ENCODE measurements around the gene SLC6A3. TPM values are rescaled to one million over a fixed set of nuclear protein-coding genes. Genes with fewer than 3 reads are reported as not detected.

Gene SLC6A3
- total RNA-seq, 2 donors from 2014 or later: not detected

DNA sequence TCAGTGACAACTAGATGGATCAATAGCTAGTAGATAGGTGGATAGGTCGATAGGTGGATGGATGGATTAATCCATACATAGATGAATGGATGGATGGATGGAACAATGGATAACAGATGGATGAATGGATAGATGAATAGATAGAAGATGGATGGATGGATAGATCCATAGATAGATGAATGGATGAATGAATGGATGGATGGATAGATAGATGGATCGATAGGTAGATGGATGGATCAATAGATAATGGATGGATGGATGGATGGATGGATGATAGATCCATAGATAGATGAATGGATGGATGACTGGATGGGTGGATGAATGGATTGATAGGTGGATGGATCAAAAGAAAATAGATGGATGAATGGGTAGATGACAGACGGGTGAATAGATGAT is 5.1 kb downstream of the SLC6A3 start:
- Histone ChIP-seq H3K27me3 (peaks cover 22% of the 10 kb centered on the region), H3K4me1 (no peaks in the 10 kb centered on the region), H3K9ac (ENCODE audit: low read depth in 2 of 2, low read length in 2 of 2) (no peak overlapping the region), H3K36me3 (no peaks in the 10 kb centered on the region), H3K27ac (no peak overlapping the region), H3K4me3 (no peak overlapping the region), H3K9me3 (no peaks in the 10 kb centered on the region)
- no peak for DNase-seq
- TF ChIP-seq, protein P1, sequence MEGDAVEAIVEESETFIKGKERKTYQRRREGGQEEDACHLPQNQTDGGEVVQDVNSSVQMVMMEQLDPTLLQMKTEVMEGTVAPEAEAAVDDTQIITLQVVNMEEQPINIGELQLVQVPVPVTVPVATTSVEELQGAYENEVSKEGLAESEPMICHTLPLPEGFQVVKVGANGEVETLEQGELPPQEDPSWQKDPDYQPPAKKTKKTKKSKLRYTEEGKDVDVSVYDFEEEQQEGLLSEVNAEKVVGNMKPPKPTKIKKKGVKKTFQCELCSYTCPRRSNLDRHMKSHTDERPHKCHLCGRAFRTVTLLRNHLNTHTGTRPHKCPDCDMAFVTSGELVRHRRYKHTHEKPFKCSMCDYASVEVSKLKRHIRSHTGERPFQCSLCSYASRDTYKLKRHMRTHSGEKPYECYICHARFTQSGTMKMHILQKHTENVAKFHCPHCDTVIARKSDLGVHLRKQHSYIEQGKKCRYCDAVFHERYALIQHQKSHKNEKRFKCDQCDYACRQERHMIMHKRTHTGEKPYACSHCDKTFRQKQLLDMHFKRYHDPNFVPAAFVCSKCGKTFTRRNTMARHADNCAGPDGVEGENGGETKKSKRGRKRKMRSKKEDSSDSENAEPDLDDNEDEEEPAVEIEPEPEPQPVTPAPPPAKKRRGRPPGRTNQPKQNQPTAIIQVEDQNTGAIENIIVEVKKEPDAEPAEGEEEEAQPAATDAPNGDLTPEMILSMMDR (IDR thresholded peaks at IDR 0.05): no peak
- intact Hi-C loops (cut with DNase I): no loop called here

DNA sequence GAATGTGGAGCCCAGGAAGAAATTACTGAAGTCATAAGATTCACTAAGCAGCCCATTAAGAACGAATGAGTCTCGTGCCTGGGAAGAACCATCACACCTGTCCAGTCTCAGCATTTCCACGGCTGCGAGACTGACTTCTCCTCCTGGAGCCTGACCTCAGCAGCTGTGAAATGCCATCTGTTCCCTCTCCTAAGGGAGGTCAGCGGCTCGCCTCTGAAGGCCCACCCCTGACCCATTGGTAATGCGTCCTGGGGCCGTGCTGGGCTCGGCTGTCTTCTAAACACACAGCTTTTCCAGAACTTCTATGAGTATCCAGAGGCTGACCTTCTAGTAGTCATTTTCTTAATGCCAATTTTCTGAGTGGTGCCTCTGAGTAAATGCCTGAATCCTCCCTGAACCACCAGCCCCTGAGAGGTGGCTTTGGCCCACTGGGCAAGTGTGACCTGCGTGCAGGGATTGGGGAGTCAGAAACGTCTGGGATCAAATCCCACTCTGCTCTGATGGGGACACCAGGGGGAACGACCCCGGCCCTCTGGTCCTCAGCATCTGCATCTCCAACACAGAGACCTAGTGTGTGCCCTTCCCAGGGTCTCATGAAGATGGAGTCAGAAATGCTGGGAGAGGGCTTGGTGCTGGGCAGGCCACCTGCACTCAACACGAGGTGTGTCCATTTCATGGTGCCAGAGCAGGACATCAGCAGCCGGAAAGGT is 5.7 kb downstream of the SLC6A3 start:
- H3K9ac ChIP-seq (ENCODE audit: low read depth in 2 of 2, low read length in 2 of 2): no peak overlapping the region
- DNase-seq: no peak
- peaks cover 17% of the 10 kb centered on the region for H3K27me3 ChIP-seq

DNA sequence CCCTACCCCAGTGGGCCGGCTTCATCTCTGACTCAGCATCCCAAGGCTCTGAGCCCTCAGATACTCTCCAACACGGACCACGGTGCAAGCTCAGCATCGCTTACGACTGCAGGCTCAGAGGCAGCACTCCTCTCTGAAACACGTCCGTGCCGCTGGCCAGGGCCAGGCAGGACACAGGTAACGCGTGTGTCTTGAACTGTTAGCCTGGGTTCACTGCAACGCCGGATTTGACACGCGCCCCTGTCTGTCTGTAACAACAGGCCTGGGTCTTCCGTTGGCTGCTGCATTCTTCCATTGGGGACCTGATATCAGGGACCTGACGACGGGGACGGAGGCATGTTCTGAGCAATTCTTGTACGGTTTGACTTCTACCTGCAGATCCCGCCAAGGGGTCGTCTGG is 6.4 kb downstream of the SLC6A3 start:
- Histone ChIP-seq H3K36me3 (no peaks in the 10 kb centered on the region), H3K27me3 (peaks cover 10% of the 10 kb centered on the region), H3K4me1 (no peaks in the 10 kb centered on the region), H3K9ac (ENCODE audit: low read depth in 2 of 2, low read length in 2 of 2) (no peak overlapping the region), H3K27ac (no peak overlapping the region), H3K9me3 (no peaks in the 10 kb centered on the region), H3K4me3 (no peak overlapping the region)
- intact Hi-C loops (cut with DNase I): no loop called here
- TF ChIP-seq, protein P1 (IDR thresholded peaks at IDR 0.05): no peak
- no peak for DNase-seq

More for the DNA sequence above, 5.7 kb downstream of the SLC6A3 start:
- H3K4me1 ChIP-seq: no peaks in the 10 kb centered on the region
- intact Hi-C loops (cut with DNase I): no loop called here
- no peaks in the 10 kb centered on the region for H3K9me3 ChIP-seq
- H3K4me3 ChIP-seq: no peak overlapping the region
- no peak overlapping the region for H3K27ac ChIP-seq
- H3K36me3 ChIP-seq: no peaks in the 10 kb centered on the region
- TF ChIP-seq, protein P1 (IDR thresholded peaks at IDR 0.05): no peak

DNA sequence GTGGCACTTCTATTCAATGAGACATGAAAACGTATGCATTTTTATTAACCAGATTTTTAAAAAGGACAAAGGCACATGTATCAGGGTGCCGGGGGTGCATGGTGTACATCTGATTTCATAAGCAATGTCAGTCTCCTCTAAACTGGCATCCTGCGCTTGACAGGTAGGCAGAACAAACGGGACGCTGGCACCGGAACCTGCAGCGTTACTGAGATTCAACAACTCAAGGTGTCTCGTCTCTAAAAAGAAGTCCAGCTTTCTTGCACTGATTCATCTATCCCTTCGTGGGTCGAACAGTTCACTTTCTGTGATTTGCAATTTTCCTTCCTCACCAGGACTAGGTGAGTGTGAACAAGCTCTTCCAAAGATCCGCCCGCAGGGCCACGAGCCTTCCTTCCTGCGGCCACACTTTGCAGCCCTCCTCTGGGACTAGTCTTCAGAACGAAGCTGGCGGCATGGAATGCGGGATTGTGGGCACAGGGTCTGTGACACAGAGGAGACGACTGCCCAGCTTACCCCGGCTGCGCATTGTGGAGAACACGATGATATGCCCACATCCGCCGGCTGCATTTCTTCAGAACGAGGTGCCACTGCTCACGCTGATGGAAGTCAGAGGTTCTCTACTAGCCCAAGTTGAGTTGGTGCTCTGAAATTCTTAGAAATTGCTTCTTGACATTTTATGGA is 7.2 kb downstream of the SLC6A3 start:
- TF ChIP-seq, protein P1 (IDR thresholded peaks at IDR 0.05): no peak
- H3K4me3 ChIP-seq: no peak overlapping the region
- intact Hi-C loops (cut with DNase I): no loop called here
- H3K9ac ChIP-seq (ENCODE audit: low read depth in 2 of 2, low read length in 2 of 2): no peak overlapping the region
- DNase-seq: no peak
- H3K4me1 ChIP-seq: no peaks in the 10 kb centered on the region
- no peaks in the 10 kb centered on the region for H3K9me3 ChIP-seq
- no peaks in the 10 kb centered on the region for H3K36me3 ChIP-seq
- peaks cover 1% of the 10 kb centered on the region for H3K27me3 ChIP-seq
- H3K27ac ChIP-seq: no peak overlapping the region

DNA sequence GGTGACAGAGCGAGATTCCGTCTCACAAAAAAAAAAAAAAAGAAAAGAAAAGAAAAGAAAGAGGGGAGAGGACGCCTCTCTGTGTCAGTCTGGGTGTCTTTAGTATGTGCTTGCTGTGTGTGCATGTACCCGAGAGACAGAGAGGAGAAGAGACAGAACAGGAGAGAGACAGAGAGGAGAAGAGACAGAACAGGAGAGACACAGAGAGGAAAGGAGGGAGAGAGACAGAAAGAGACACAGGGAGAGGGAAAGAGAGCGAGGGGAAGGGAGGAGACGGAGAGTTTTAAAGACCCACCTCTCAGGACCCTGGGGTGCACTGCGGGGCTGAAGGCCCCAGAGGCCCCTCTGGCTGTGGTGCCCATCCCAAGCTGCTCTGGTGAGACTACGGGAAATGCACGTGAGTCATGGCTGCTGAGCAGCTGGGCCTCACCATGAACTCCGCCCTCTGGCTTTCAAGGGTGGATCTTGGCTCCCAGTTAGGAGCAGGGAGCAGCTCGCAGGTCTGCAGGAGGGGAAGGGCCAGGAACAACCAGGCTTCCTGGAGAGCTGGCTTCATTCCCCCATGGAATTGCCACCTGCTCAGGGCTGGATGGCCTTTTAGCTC is 7.9 kb downstream of the SLC6A3 start:
- H3K4me3 ChIP-seq: no peak overlapping the region
- DNase-seq: peak; percentile 41
- H3K9me3 ChIP-seq: no peaks in the 10 kb centered on the region
- TF ChIP-seq, protein P1 (IDR thresholded peaks at IDR 0.05): no peak
- H3K9ac ChIP-seq (ENCODE audit: low read depth in 2 of 2, low read length in 2 of 2): no peak overlapping the region
- H3K36me3 ChIP-seq: no peaks in the 10 kb centered on the region
- intact Hi-C loops (cut with DNase I): no loop called here
- H3K4me1 ChIP-seq: no peaks in the 10 kb centered on the region
- no peaks in the 10 kb centered on the region for H3K27me3 ChIP-seq
- H3K27ac ChIP-seq: no peak overlapping the region
